ENCODE results near the gene UTP18.

- TF ChIP-seq CTCF (IDR thresholded peaks at IDR 0.05), result no peak
- no peak for TF ChIP-seq POLR2A (IDR thresholded peaks at IDR 0.05)
Observed at GRCh38 chr17:51234162-51234561, 26.2 kb upstream of the UTP18 start.

Data from uterus (tissue), 2 donors.